H1 (cell line): ENCODE data around the gene DNASE1L1. TPM values are rescaled to one million over a fixed set of nuclear protein-coding genes. Genes with fewer than 3 reads are reported as not detected.

Experiments used
- CTCF ChIA-PET: fragments of 300-600 bp; sonication (Branson Sonifier 250); formaldehyde crosslinking; loops from one replicate; lab custom pipeline; 2021; ENCODE audit not compliant: partially characterized antibody; lab: Charles Lee
- POLR2A ChIA-PET: fragments of 300-600 bp; sonication (Branson Sonifier 250); formaldehyde crosslinking; loops from one replicate; lab custom pipeline; 2021; ENCODE audit warnings: inconsistent platforms; ENCODE audit not compliant: partially characterized antibody; lab: Charles Lee
- DNase-seq, 2 experiments: peaks; one replicate each; pipeline versions ENCODE4 v3.0.0 to v3.0.0-alpha.2; 2010 to 2022; ENCODE audit warnings: low spot score in 2 of 2, low read depth in 1 of 2, mixed read lengths in 1 of 2
- FAIRE-seq: peaks from 2 replicates; lab custom pipeline; 2011; peaks lifted over from hg19 to GRCh38; lab: Jason Lieb, UNC
- H2AFZ ChIP-seq: 2 replicates; pipeline ENCODE4 v1.8.1; 2012; ENCODE audit warnings: low read length, inconsistent platforms
- H2AK5ac ChIP-seq: 2 replicates; pipeline ENCODE4 v1.6.1; 2013; ENCODE audit warnings: low read depth, low read length
- H2BK120ac ChIP-seq: replicated peaks from 2 replicates; pipeline ENCODE3; 2013; ENCODE audit warnings: low read depth, low read length, inconsistent platforms
- H2BK12ac ChIP-seq: 2 replicates; pipeline ENCODE4 v1.6.1; 2013; ENCODE audit warnings: low read depth, low read length
- H2BK15ac ChIP-seq: 2 replicates; pipeline ENCODE4 v1.6.1; 2013; ENCODE audit warnings: low read length
- H2BK20ac ChIP-seq: 2 replicates; pipeline ENCODE4 v1.6.1; 2013; ENCODE audit warnings: low read length
- H2BK5ac ChIP-seq: 2 replicates; pipeline ENCODE4 v1.6.1; 2013; ENCODE audit warnings: low read depth, low read length
- H3K14ac ChIP-seq: 2 replicates; pipeline ENCODE4 v1.6.1; 2013; ENCODE audit warnings: inconsistent platforms; ENCODE audit not compliant: insufficient read length
- H3K18ac ChIP-seq: 2 replicates; pipeline ENCODE4 v1.6.1; 2013; ENCODE audit warnings: low read length; ENCODE audit errors: extremely low read depth
- H3K23ac ChIP-seq: 2 replicates; pipeline ENCODE4 v1.6.1; 2013; ENCODE audit warnings: inconsistent platforms; ENCODE audit not compliant: insufficient read length
- H3K23me2 ChIP-seq: 2 replicates; pipeline ENCODE4 v1.6.1; 2013; ENCODE audit warnings: low read depth, low read length
- H3K27ac ChIP-seq: 2 replicates; pipeline ENCODE4 v1.6.1; 2011; ENCODE audit warnings: low read depth, low read length, inconsistent platforms
- H3K27me3 ChIP-seq, 4 experiments: replicated peaks in 1 of 4; 1 replicate in 1 of 4; 2 replicates in 3 of 4; pipeline versions ENCODE4 v1.6.1 to v1.8.1; 2011 to 2013; ENCODE audit warnings: low read length in 3 of 4, mild to moderate bottlenecking in 3 of 4, inconsistent platforms in 2 of 4, mixed read lengths in 2 of 4, moderate library complexity in 1 of 4; ENCODE audit not compliant: control insufficient read depth in 3 of 4, insufficient read depth in 3 of 4; ENCODE audit errors: extremely low read depth in 1 of 4
- H3K36me3 ChIP-seq, 4 experiments: 2 replicates each; pipeline versions ENCODE4 v1.6.1 to v1.8.1; 2011 to 2013; ENCODE audit warnings: mild to moderate bottlenecking in 4 of 4, low read length in 3 of 4, moderate library complexity in 2 of 4, control low read depth in 1 of 4, inconsistent platforms in 1 of 4; ENCODE audit not compliant: insufficient read depth in 4 of 4, control insufficient read depth in 2 of 4
- H3K4ac ChIP-seq: replicated peaks from 2 replicates; pipeline ENCODE3; 2013; ENCODE audit warnings: low read length, low read depth, mixed read lengths, inconsistent platforms; ENCODE audit not compliant: insufficient read length
- H3K4me1 ChIP-seq, 4 experiments: replicated peaks in 1 of 4; 1 replicate in 1 of 4; 2 replicates in 3 of 4; pipeline versions ENCODE4 v1.6.1 to v1.8.1; 2011 to 2013; ENCODE audit warnings: low read length in 3 of 4, inconsistent platforms in 2 of 4, mixed read lengths in 1 of 4; ENCODE audit not compliant: insufficient read depth in 4 of 4, control insufficient read depth in 3 of 4
- H3K4me2 ChIP-seq, 2 experiments: 2 replicates each; pipeline versions ENCODE4 v1.6.1 to v1.8.1; 2011 to 2013; ENCODE audit warnings: low read depth in 2 of 2, low read length in 2 of 2, control low read depth in 1 of 2, inconsistent platforms in 1 of 2, mild to moderate bottlenecking in 1 of 2; ENCODE audit not compliant: insufficient read depth in 1 of 2
- H3K4me3 ChIP-seq, 4 experiments: fragments of 200-600, 300-600 bp in 1 of 4; sonication (generic), shearing (Covaris generic), sonication (Bioruptor Twin) in 1 of 4; 2 replicates each; pipeline versions ENCODE4 v1.5.1 to v1.8.1; 2011 to 2016; ENCODE audit warnings: low read length in 4 of 4, low read depth in 3 of 4, control low read depth in 2 of 4, inconsistent platforms in 2 of 4, mild to moderate bottlenecking in 2 of 4, mixed read lengths in 1 of 4, moderate library complexity in 1 of 4; ENCODE audit not compliant: insufficient read depth in 2 of 4; ENCODE audit errors: extremely low read depth in 1 of 4
- H3K56ac ChIP-seq: replicated peaks from 2 replicates; pipeline ENCODE3; 2013; ENCODE audit warnings: low read depth, mild to moderate bottlenecking, mixed read lengths, low read length, inconsistent platforms; ENCODE audit not compliant: insufficient read length
- H3K79me1 ChIP-seq: 2 replicates; pipeline ENCODE4 v1.6.1; 2013; ENCODE audit warnings: low read depth, low read length, control low read depth
- H3K79me2 ChIP-seq, 2 experiments: 2 replicates each; pipeline versions ENCODE4 v1.6.1 to v1.8.1; 2012 to 2013; ENCODE audit warnings: low read length in 2 of 2, mild to moderate bottlenecking in 2 of 2, inconsistent platforms in 1 of 2; ENCODE audit not compliant: insufficient read depth in 2 of 2, control insufficient read depth in 1 of 2
- H3K9ac ChIP-seq, 4 experiments: replicated peaks in 1 of 4; 1 replicate in 1 of 4; 2 replicates in 3 of 4; pipeline versions ENCODE4 v1.6.1 to v1.8.1; 2011 to 2013; ENCODE audit warnings: low read depth in 3 of 4, low read length in 3 of 4, control low read depth in 2 of 4, mild to moderate bottlenecking in 2 of 4, moderate library complexity in 2 of 4, inconsistent platforms in 1 of 4; ENCODE audit errors: extremely low read depth in 1 of 4
- H3K9me3 ChIP-seq, 2 experiments: 2 replicates each; pipeline versions ENCODE4 v1.6.1 to v1.8.1; 2012 to 2013; ENCODE audit warnings: mild to moderate bottlenecking in 2 of 2, moderate library complexity in 2 of 2, control low read depth in 1 of 2, inconsistent platforms in 1 of 2, low read depth in 1 of 2, low read length in 1 of 2, mixed read lengths in 1 of 2; ENCODE audit not compliant: insufficient read depth in 2 of 2
- H4K20me1 ChIP-seq, 2 experiments: replicated peaks in 1 of 2; 2 replicates each; pipeline versions ENCODE3 to v1.8.1; 2011 to 2013; ENCODE audit warnings: inconsistent platforms in 2 of 2, low read length in 2 of 2, mild to moderate bottlenecking in 1 of 2; ENCODE audit not compliant: insufficient read depth in 2 of 2, control insufficient read depth in 1 of 2
- H4K5ac ChIP-seq: 2 replicates; pipeline ENCODE4 v1.6.1; 2013; ENCODE audit warnings: low read length, low read depth, mixed read lengths, inconsistent platforms; ENCODE audit not compliant: insufficient read length
- H4K8ac ChIP-seq: 2 replicates; pipeline ENCODE4 v1.8.0; 2013; ENCODE audit warnings: mild to moderate bottlenecking, moderate library complexity, low read length, inconsistent platforms; ENCODE audit not compliant: insufficient read depth; ENCODE audit errors: extremely low read depth
- H4K91ac ChIP-seq: replicated peaks from 2 replicates; pipeline ENCODE3; 2013; ENCODE audit warnings: low read length, mixed read lengths, inconsistent platforms; ENCODE audit not compliant: insufficient read length
- EGR1 ChIP-seq: IDR thresholded peaks from 2 replicates; pipeline ENCODE4 v1.6.1; 2011; ENCODE audit warnings: low read depth, low read length, borderline replicate concordance
- POLR2A ChIP-seq, 2 experiments: IDR thresholded peaks; 1 replicate in 1 of 2; 2 replicates in 1 of 2; pipeline ENCODE4 v1.6.1; 2011; ENCODE audit warnings: low read depth in 2 of 2, low read length in 2 of 2, mild to moderate bottlenecking in 2 of 2; ENCODE audit errors: control extremely low read depth in 1 of 2
- POLR2AphosphoS5 ChIP-seq: IDR thresholded peaks from 2 replicates; pipeline ENCODE4 v1.6.1; 2011; ENCODE audit warnings: low read depth, low read length
- TAF1 ChIP-seq: IDR thresholded peaks from 2 replicates; pipeline ENCODE4 v1.6.1; 2011; ENCODE audit warnings: mild to moderate bottlenecking, low read depth, low read length
- WGBS, 2 experiments: shearing (Covaris generic) in 1 of 2; methylation state at CpG; one replicate each; pipeline versions ENCODE4 v1.1.6 to v1.1.7; 2013 to 2015; ENCODE audit warnings: low lambda C conversion rate in 2 of 2, mixed read lengths in 2 of 2, inconsistent platforms in 1 of 2, low coverage in 1 of 2, missing lambda C conversion rate in 1 of 2; ENCODE audit not compliant: insufficient replicate concordance in 2 of 2, insufficient coverage in 1 of 2, insufficient read length in 1 of 2; ENCODE audit errors: extremely low coverage in 1 of 2, missing lambda C conversion rate in 1 of 2; 5-methylcytosine and 5-hydroxymethylcytosine counted together
- polyA plus RNA-seq, 7 experiments: library from polyadenylated mRNA; depleted of rRNA in 3 of 7; stranded (reverse) in 5 of 7; unstranded in 2 of 7; fragments of >200 nt in 5 of 7; fragments of 200-250 nt in 2 of 7; gene quantifications; 1 replicate in 5 of 7; 2 replicates in 1 of 7; 4 replicates in 1 of 7; pipeline versions ENCODE4 v1.2.1 to v1.2.3, GENCODE V29; 2011 to 2013; ENCODE audit warnings: missing spikeins in 2 of 7, mixed read lengths in 2 of 7
- total RNA-seq: library from RNA; stranded (reverse); fragmentation: NEBNext Ultra II Directional; extraction: Animal tissue kit (Norgen Biotek cat#: 25700); gene quantifications from 2 replicates; pipeline ENCODE4 v1.2.1, GENCODE V29; 2021

The DNASE1L1 gene
- total and polyA plus RNA-seq, 2 of the 8 experiments (the other 6 are each of a cell fraction or from before 2014, with no cell fraction given) = 8.7 to 30.0 TPM

DNA sequence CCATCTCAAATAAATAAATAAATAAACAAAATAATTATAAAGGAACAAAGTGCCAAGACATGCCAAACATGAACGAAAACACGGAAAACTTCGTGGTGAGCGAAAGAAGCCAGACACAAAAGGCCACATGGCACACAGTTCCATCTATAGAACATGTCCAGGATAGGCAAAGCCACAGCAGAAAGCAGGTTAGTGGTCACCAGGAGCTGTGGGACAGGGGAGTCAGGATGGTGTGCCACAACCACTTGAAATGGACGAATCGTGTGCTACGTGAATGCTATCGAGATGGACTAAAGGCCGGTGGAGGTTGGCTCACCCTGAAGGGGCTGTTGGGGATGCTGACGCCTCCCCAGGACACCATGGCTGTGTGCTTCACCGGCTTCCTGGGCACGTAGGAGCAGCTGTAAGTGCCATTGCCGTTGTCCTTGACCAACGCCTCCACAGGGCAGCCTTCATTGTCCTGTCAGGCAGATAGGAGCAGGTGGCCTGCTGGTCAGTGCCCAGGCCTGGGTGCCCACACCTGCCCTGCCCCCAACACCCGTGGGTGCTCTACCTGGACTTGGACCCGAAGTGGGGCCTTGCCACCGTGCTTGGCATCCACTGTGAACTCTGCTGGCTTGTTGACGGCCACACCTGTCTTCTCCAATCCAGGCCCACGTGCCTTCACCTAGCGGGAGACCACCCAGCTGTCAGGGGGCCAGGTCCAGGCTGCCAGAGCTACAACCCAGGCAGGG lies 45.2 kb downstream of the DNASE1L1 start:
- H3K79me2 ChIP-seq = peaks cover 2 to 40% of the 10 kb centered on the region in 2 experiments; a peak in 2 of 4 replicates

More for the DNA sequence above, 45.2 kb downstream of the DNASE1L1 start:
- Histone ChIP-seq H4K20me1 (peaks cover 25 to 45% of the 10 kb centered on the region in 2 experiments), H2BK120ac (no peak overlapping the region), H3K18ac (no peak overlapping the region), H3K4me2 (no peak overlapping the region), H4K91ac (no peak overlapping the region), H3K79me1 (peaks cover 3% of the 10 kb centered on the region; the same call in 1 of the 2 replicates), H3K23ac (no peak overlapping the region), H3K14ac (no peak overlapping the region), H3K4me3 (no peak overlapping the region), H2AK5ac (no peak overlapping the region), H3K56ac (no peak overlapping the region), H4K8ac (no peak overlapping the region), H3K4me1 (peaks cover 0 to 6% (median 3%) of the 10 kb centered on the region in 4 experiments; a peak in 3 of 7 replicates), H2BK15ac (no peak overlapping the region), H3K27me3 (no peaks in the 10 kb centered on the region), H3K23me2 (no peaks in the 10 kb centered on the region; the same call in 1 of the 2 replicates), H3K4ac (no peak overlapping the region), H3K27ac (no peak overlapping the region), H4K5ac (no peak overlapping the region), H2AFZ (no peak overlapping the region), H3K36me3 (peaks cover 39 to 92% (median 74%) of the 10 kb centered on the region in 4 experiments), H2BK20ac (no peak overlapping the region), H3K9me3 (no peaks in the 10 kb centered on the region), H2BK12ac (no peak overlapping the region), H2BK5ac (no peak overlapping the region), H3K9ac (no peak overlapping the region)
- POLR2A ChIA-PET = interaction anchor here (0.7 to 11.8 kb wide), 6 partner anchors 9 to 401 kb away, joined by 3 to 348 read pairs (median 4); partner anchors contain the start of genes EMD, FLNA and RPL10
- CTCF ChIA-PET = interaction anchor here (1.8 to 2.7 kb wide), 2 partner anchors 10 to 14 kb away, joined by 6 to 10 read pairs; partner anchors contain the start of gene FLNA
- DNase-seq (no peak), FAIRE-seq (no peak)
- peak; percentile 76 for TF ChIP-seq POLR2AphosphoS5
- no peak for TF ChIP-seq EGR1
- TF ChIP-seq TAF1 = no peak
- peak in 1 of 2 experiments; percentile 75; a peak in 2 of 3 replicates for TF ChIP-seq POLR2A (IDR thresholded peaks at IDR 0.05; ENCODE audit: control extremely low read depth in 1 of 2, low read depth in 2 of 2, low read length in 2 of 2)
- WGBS, 2 experiments = 95% methylated on average over 14 of the region's 20 CpGs; no CpG with 5 or more reads in 1 of the 2 experiments
